ENCODE measurements around the gene EYA4. TPM values are rescaled to one million over a fixed set of nuclear protein-coding genes. Genes with fewer than 3 reads are reported as not detected.

EYA4 gene
- total RNA-seq, 2 experiments from 2014 or later, result not detected

GRCh38 chr6:133467231-133467981 is 226.2 kb downstream of the EYA4 start:
- H3K4me3 ChIP-seq (ENCODE audit: low read length), result no peak overlapping the region
- no peak for TF ChIP-seq CTCF (IDR thresholded peaks at IDR 0.05)
- H3K4me1 Mint-ChIP-seq (ENCODE audit: low read depth), result no peaks in the 10 kb centered on the region
- no peaks in the 10 kb centered on the region for H3K4me1 ChIP-seq (ENCODE audit: insufficient read depth, low read length)
- no peak for DNase-seq
- H3K4me3 Mint-ChIP-seq, result no peak overlapping the region
- no peaks in the 10 kb centered on the region for H3K9me3 ChIP-seq (ENCODE audit: control insufficient read depth in 1 of 2, insufficient read depth in 1 of 2, low read length in 2 of 2)
- H3K9me3 Mint-ChIP-seq, result no peaks in the 10 kb centered on the region
- ATAC-seq (ENCODE audit: poor library complexity), result no peak
- H3K27me3 ChIP-seq (ENCODE audit: control insufficient read depth in 1 of 2, insufficient read depth in 2 of 2, low read length in 2 of 2), result no peaks in the 10 kb centered on the region
- H3K27me3 Mint-ChIP-seq, result no peaks in the 10 kb centered on the region
- CTCF ChIA-PET, result no interaction called here
- no peak overlapping the region for H3K27ac ChIP-seq (ENCODE audit: low read depth in 1 of 2, low read length in 2 of 2)
- no peak overlapping the region for H3K27ac Mint-ChIP-seq
- H3K36me3 ChIP-seq (ENCODE audit: insufficient read depth, low read length), result no peaks in the 10 kb centered on the region
- POLR2A ChIA-PET, result no interaction called here
- H3K36me3 Mint-ChIP-seq (ENCODE audit: low read depth), result no peaks in the 10 kb centered on the region
- intact Hi-C loops (cut with DNase I, micrococcal nuclease), result no loop called here

GRCh38 chr6:133467982-133468380 is 226.8 kb downstream of the EYA4 start:
- ChIA-PET POLR2A (no interaction called here), CTCF (no interaction called here)

GRCh38 chr6:133468591-133468990 is 227.4 kb downstream of the EYA4 start:
- CTCF ChIA-PET, result no interaction called here
- H3K27me3 Mint-ChIP-seq, result no peaks in the 10 kb centered on the region

More at GRCh38 chr6:133467982-133468380, 226.8 kb downstream of the EYA4 start:
- Histone ChIP-seq H3K27ac (ENCODE audit: low read depth in 1 of 2, low read length in 2 of 2) (no peak overlapping the region), H3K4me3 (ENCODE audit: low read length) (no peak overlapping the region), H3K27me3 (ENCODE audit: control insufficient read depth in 1 of 2, insufficient read depth in 2 of 2, low read length in 2 of 2) (no peaks in the 10 kb centered on the region), H3K36me3 (ENCODE audit: insufficient read depth, low read length) (no peaks in the 10 kb centered on the region), H3K4me1 (ENCODE audit: insufficient read depth, low read length) (no peaks in the 10 kb centered on the region), H3K9me3 (ENCODE audit: control insufficient read depth in 1 of 2, insufficient read depth in 1 of 2, low read length in 2 of 2) (no peaks in the 10 kb centered on the region)
- no peak overlapping the region for H3K4me3 Mint-ChIP-seq
- H3K4me1 Mint-ChIP-seq (ENCODE audit: low read depth), result no peaks in the 10 kb centered on the region
- ATAC-seq (ENCODE audit: poor library complexity) (no peak), DNase-seq (no peak)
- no peak for TF ChIP-seq CTCF (IDR thresholded peaks at IDR 0.05)
- no peak overlapping the region for H3K27ac Mint-ChIP-seq
- H3K9me3 Mint-ChIP-seq, result no peaks in the 10 kb centered on the region
- intact Hi-C loops (cut with DNase I, micrococcal nuclease), result no loop called here
- H3K27me3 Mint-ChIP-seq, result no peaks in the 10 kb centered on the region
- no peaks in the 10 kb centered on the region for H3K36me3 Mint-ChIP-seq (ENCODE audit: low read depth)

More at GRCh38 chr6:133468591-133468990, 227.4 kb downstream of the EYA4 start:
- ATAC-seq (ENCODE audit: poor library complexity) (no peak), DNase-seq (no peak)
- Histone ChIP-seq H3K36me3 (ENCODE audit: insufficient read depth, low read length) (no peaks in the 10 kb centered on the region), H3K27ac (ENCODE audit: low read depth in 1 of 2, low read length in 2 of 2) (no peak overlapping the region), H3K4me3 (ENCODE audit: low read length) (no peak overlapping the region), H3K27me3 (ENCODE audit: control insufficient read depth in 1 of 2, insufficient read depth in 2 of 2, low read length in 2 of 2) (no peaks in the 10 kb centered on the region), H3K9me3 (ENCODE audit: control insufficient read depth in 1 of 2, insufficient read depth in 1 of 2, low read length in 2 of 2) (no peaks in the 10 kb centered on the region), H3K4me1 (ENCODE audit: insufficient read depth, low read length) (no peaks in the 10 kb centered on the region)
- Mint-ChIP-seq H3K4me3 (no peak overlapping the region), H3K36me3 (ENCODE audit: low read depth) (no peaks in the 10 kb centered on the region), H3K4me1 (ENCODE audit: low read depth) (no peaks in the 10 kb centered on the region), H3K9me3 (no peaks in the 10 kb centered on the region), H3K27ac (no peak overlapping the region)
- intact Hi-C loops (cut with DNase I, micrococcal nuclease), result no loop called here
- POLR2A ChIA-PET, result no interaction called here
- TF ChIP-seq CTCF (IDR thresholded peaks at IDR 0.05), result no peak
